HEK293T (cell line): ENCODE results near the gene BBS9.

Experiments
- ARNT ChIP-seq: fragments of 450-650 bp; IDR thresholded peaks from 2 replicates; pipeline ENCODE4 v1.6.1; 2017; ENCODE audit warnings: mild to moderate bottlenecking
- BHLHE40 ChIP-seq: fragments of 450-650 bp; IDR thresholded peaks from 2 replicates; pipeline ENCODE4 v1.6.1; 2016; ENCODE audit warnings: mild to moderate bottlenecking, moderate library complexity, borderline replicate concordance
- FOXK2 ChIP-seq: fragments of 450-650 bp; IDR thresholded peaks from 2 replicates; pipeline ENCODE4 v1.6.1; 2016; ENCODE audit warnings: mild to moderate bottlenecking
- FOXM1 ChIP-seq: fragments of 450-650 bp; IDR thresholded peaks from 2 replicates; pipeline ENCODE4 v1.6.1; 2017; ENCODE audit warnings: mild to moderate bottlenecking, borderline replicate concordance
- L3MBTL2 ChIP-seq: fragments of 450-650 bp; conservative IDR thresholded peaks from 2 replicates; pipeline ENCODE4 v1.6.1; 2016; ENCODE audit warnings: mild to moderate bottlenecking
- NFRKB ChIP-seq: fragments of 450-650 bp; IDR thresholded peaks from 2 replicates; pipeline ENCODE4 v1.6.1; 2016; ENCODE audit warnings: mild to moderate bottlenecking, moderate library complexity
- PKNOX1 ChIP-seq: fragments of 450-650 bp; IDR thresholded peaks from 2 replicates; pipeline ENCODE4 v1.6.1; 2016
- SP1 ChIP-seq: fragments of 450-650 bp; IDR thresholded peaks from 2 replicates; pipeline ENCODE4 v1.6.1; 2017
- SUZ12 ChIP-seq: fragments of 450-650 bp; IDR thresholded peaks from 2 replicates; pipeline ENCODE4 v1.6.1; 2016; ENCODE audit warnings: mild to moderate bottlenecking
- TARDBP ChIP-seq: fragments of 450-650 bp; IDR thresholded peaks from 2 replicates; pipeline ENCODE4 v1.6.1; 2016
- ZNF384 ChIP-seq: fragments of 450-650 bp; IDR thresholded peaks from 2 replicates; pipeline ENCODE4 v1.6.1; 2016

- TF ChIP-seq ARNT (no peak), BHLHE40 (no peak), PKNOX1 (no peak), L3MBTL2 (no peak), ZNF384 (no peak), SP1 (no peak), SUZ12 (no peak), FOXK2 (no peak), TARDBP (no peak), FOXM1 (no peak), NFRKB (no peak)
These were observed 329.2 kb downstream of the BBS9 start for GRCh38 chr7:33458581-33458980.
